ENCODE data around the gene NPNT.

The NPNT gene

GRCh38 chr4:105992641-105993305 lies 97.5 kb downstream of the NPNT start:
- DNase-seq (ENCODE audit: low read depth): no peak
- TF ChIP-seq CTCF (IDR thresholded peaks at IDR 0.05; ENCODE audit: control insufficient read depth, extremely low read depth, insufficient read depth): no peak
- H3K4me3 ChIP-seq (ENCODE audit: low read depth, low read length): no peak overlapping the region

- H3K4me3 ChIP-seq (ENCODE audit: low read depth, low read length): no peak overlapping the region
- DNase-seq (ENCODE audit: low read depth): peak; percentile 36
- no peak for TF ChIP-seq CTCF (IDR thresholded peaks at IDR 0.05; ENCODE audit: control insufficient read depth, extremely low read depth, insufficient read depth)
Observed at GRCh38 chr4:105994061-105994460, 98.8 kb downstream of the NPNT start.

- H3K4me3 ChIP-seq (ENCODE audit: low read depth, low read length): no peak overlapping the region
- DNase-seq (ENCODE audit: low read depth): no peak
- no peak for TF ChIP-seq CTCF (IDR thresholded peaks at IDR 0.05; ENCODE audit: control insufficient read depth, extremely low read depth, insufficient read depth)
Observed at GRCh38 chr4:105994841-105995501, 99.7 kb downstream of the NPNT start.

- no peak for TF ChIP-seq CTCF (IDR thresholded peaks at IDR 0.05; ENCODE audit: control insufficient read depth, extremely low read depth, insufficient read depth)
- no peak for DNase-seq (ENCODE audit: low read depth)
- no peak overlapping the region for H3K4me3 ChIP-seq (ENCODE audit: low read depth, low read length)
Observed at GRCh38 chr4:105996845-105997244, 101.6 kb downstream of the NPNT start.

- H3K4me3 ChIP-seq (ENCODE audit: low read depth, low read length): no peak overlapping the region
- DNase-seq (ENCODE audit: low read depth): no peak
- no peak for TF ChIP-seq CTCF (IDR thresholded peaks at IDR 0.05; ENCODE audit: control insufficient read depth, extremely low read depth, insufficient read depth)
Observed at GRCh38 chr4:105998171-105999063, 103.1 kb downstream of the NPNT start.

GRCh38 chr4:106002994-106003393 lies 107.7 kb downstream of the NPNT start:
- H3K4me3 ChIP-seq (ENCODE audit: low read depth, low read length): no peak overlapping the region
- DNase-seq (ENCODE audit: low read depth): no peak
- no peak for TF ChIP-seq CTCF (IDR thresholded peaks at IDR 0.05; ENCODE audit: control insufficient read depth, extremely low read depth, insufficient read depth)

Data from LNCaP clone FGC (cell line).